GM23338 (cell line): Measurements from ENCODE around the gene ZFYVE28.

Experiments
- CREB1 ChIP-seq: fragments of 250-450 bp; sonication (Bioruptor Pico); IDR thresholded peaks from 2 replicates; pipeline ENCODE4 v1.5.0; 2020; ENCODE audit warnings: low read depth, mild to moderate bottlenecking, moderate library complexity
- EZH2 ChIP-seq: fragments of 200-600 bp; sonication (generic); IDR thresholded peaks from one replicate; pipeline ENCODE4 v1.8.0; 2017; ENCODE audit warnings: antibody characterized with exemption, mild to moderate bottlenecking, low read depth; ENCODE audit not compliant: unreplicated experiment
- EZH2phosphoT487 ChIP-seq: fragments of 200-600 bp; sonication (generic); IDR thresholded peaks from one replicate; pipeline ENCODE4 v1.8.1; 2018; ENCODE audit warnings: antibody characterized with exemption; ENCODE audit not compliant: unreplicated experiment
- JUNB ChIP-seq: IDR thresholded peaks from one replicate; pipeline ENCODE4 v1.6.1; 2016; ENCODE audit warnings: antibody characterized with exemption; ENCODE audit not compliant: unreplicated experiment
- POLR2AphosphoS5 ChIP-seq: IDR thresholded peaks from 2 replicates; pipeline ENCODE4 v1.6.1; 2016; ENCODE audit warnings: antibody characterized with exemption, low read depth
- ZNF114 ChIP-seq: fragments of 250-450 bp; sonication (Bioruptor Pico); IDR thresholded peaks from 2 replicates; pipeline ENCODE4 v1.5.0; 2020; ENCODE audit warnings: mild to moderate bottlenecking, moderate library complexity
- ZNF331 ChIP-seq: fragments of 250-450 bp; sonication (Bioruptor Pico); IDR thresholded peaks from 2 replicates; pipeline ENCODE4 v1.5.0; 2020; ENCODE audit warnings: low read depth, mild to moderate bottlenecking, moderate library complexity
- TF ChIP-seq, protein P1 (sequence below), 2 experiments: fragments of 200-600 bp in 1 of 2; sonication (generic) in 1 of 2; conservative IDR thresholded peaks; 2 replicates each; pipeline versions ENCODE4 v1.5.1 to v1.6.1; 2016 to 2017; ENCODE audit warnings: antibody characterized with exemption in 2 of 2, low read depth in 2 of 2, mild to moderate bottlenecking in 2 of 2, moderate library complexity in 1 of 2
- TF ChIP-seq, protein P2 (sequence below): IDR thresholded peaks from one replicate; pipeline ENCODE4 v1.6.1; 2018; ENCODE audit warnings: antibody characterized with exemption; ENCODE audit not compliant: unreplicated experiment
- TF ChIP-seq, protein P3 (sequence below): IDR thresholded peaks from 2 replicates; pipeline ENCODE4 v1.6.1; 2016; ENCODE audit warnings: antibody characterized with exemption

DNA sequence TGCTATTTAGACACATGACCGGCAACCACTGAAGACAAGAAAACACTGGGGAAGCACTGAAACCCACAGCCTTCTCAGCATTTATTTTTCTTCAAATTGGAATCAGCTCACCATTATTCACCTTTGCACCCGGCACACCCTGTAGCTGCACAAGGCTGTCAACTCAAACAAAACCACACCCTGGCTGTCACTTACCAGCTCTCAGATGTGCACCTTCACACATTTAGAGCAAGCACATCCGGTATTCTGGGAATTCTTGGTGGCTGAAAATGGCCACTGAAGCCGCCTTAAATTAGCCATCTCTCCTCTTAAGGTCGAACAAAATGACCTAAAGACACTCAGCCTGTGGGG, 5.9 kb downstream of the ZFYVE28 start:
- TF ChIP-seq POLR2AphosphoS5 (no peak), CREB1 (no peak), EZH2phosphoT487 (no peak), EZH2 (no peak), JUNB (no peak), ZNF331 (CRISPR knock-in tag) (no peak), ZNF114 (CRISPR knock-in tag) (no peak)
- TF ChIP-seq, protein P1, sequence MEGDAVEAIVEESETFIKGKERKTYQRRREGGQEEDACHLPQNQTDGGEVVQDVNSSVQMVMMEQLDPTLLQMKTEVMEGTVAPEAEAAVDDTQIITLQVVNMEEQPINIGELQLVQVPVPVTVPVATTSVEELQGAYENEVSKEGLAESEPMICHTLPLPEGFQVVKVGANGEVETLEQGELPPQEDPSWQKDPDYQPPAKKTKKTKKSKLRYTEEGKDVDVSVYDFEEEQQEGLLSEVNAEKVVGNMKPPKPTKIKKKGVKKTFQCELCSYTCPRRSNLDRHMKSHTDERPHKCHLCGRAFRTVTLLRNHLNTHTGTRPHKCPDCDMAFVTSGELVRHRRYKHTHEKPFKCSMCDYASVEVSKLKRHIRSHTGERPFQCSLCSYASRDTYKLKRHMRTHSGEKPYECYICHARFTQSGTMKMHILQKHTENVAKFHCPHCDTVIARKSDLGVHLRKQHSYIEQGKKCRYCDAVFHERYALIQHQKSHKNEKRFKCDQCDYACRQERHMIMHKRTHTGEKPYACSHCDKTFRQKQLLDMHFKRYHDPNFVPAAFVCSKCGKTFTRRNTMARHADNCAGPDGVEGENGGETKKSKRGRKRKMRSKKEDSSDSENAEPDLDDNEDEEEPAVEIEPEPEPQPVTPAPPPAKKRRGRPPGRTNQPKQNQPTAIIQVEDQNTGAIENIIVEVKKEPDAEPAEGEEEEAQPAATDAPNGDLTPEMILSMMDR (conservative IDR thresholded peaks at IDR 0.05; ENCODE audit: low read depth in 2 of 2) = no peak
- TF ChIP-seq, protein P2, sequence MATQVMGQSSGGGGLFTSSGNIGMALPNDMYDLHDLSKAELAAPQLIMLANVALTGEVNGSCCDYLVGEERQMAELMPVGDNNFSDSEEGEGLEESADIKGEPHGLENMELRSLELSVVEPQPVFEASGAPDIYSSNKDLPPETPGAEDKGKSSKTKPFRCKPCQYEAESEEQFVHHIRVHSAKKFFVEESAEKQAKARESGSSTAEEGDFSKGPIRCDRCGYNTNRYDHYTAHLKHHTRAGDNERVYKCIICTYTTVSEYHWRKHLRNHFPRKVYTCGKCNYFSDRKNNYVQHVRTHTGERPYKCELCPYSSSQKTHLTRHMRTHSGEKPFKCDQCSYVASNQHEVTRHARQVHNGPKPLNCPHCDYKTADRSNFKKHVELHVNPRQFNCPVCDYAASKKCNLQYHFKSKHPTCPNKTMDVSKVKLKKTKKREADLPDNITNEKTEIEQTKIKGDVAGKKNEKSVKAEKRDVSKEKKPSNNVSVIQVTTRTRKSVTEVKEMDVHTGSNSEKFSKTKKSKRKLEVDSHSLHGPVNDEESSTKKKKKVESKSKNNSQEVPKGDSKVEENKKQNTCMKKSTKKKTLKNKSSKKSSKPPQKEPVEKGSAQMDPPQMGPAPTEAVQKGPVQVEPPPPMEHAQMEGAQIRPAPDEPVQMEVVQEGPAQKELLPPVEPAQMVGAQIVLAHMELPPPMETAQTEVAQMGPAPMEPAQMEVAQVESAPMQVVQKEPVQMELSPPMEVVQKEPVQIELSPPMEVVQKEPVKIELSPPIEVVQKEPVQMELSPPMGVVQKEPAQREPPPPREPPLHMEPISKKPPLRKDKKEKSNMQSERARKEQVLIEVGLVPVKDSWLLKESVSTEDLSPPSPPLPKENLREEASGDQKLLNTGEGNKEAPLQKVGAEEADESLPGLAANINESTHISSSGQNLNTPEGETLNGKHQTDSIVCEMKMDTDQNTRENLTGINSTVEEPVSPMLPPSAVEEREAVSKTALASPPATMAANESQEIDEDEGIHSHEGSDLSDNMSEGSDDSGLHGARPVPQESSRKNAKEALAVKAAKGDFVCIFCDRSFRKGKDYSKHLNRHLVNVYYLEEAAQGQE = no peak
- TF ChIP-seq, protein P3, sequence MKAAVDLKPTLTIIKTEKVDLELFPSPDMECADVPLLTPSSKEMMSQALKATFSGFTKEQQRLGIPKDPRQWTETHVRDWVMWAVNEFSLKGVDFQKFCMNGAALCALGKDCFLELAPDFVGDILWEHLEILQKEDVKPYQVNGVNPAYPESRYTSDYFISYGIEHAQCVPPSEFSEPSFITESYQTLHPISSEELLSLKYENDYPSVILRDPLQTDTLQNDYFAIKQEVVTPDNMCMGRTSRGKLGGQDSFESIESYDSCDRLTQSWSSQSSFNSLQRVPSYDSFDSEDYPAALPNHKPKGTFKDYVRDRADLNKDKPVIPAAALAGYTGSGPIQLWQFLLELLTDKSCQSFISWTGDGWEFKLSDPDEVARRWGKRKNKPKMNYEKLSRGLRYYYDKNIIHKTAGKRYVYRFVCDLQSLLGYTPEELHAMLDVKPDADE = no peak
